Smooth muscle cell (in vitro differentiated cells): Measurements from ENCODE around the gene DACT2. TPM values are rescaled to one million over a fixed set of nuclear protein-coding genes. Genes with fewer than 3 reads are reported as not detected.
"Not testable (repeated sequence)": the region's sequence is repeated elsewhere in the genome, so short reads cannot be mapped to it uniquely, and the experiment has no call there.

ENCODE experiments used
- DNase-seq: peaks from one replicate; lab custom pipeline; 2025; ENCODE audit not compliant: unreplicated experiment; lab: John Stamatoyannopoulos, UW
- H2AFZ ChIP-seq: fragments of 200-600 bp; sonication (generic); 2 replicates; pipeline ENCODE4 v1.6.0; 2016; ENCODE audit warnings: antibody characterized with exemption, low read depth, mild to moderate bottlenecking
- H3F3A ChIP-seq: fragments of 200-600 bp; sonication (generic); 2 replicates; pipeline ENCODE4 v1.6.0; 2017; ENCODE audit warnings: antibody characterized with exemption, low read depth
- H3K27ac ChIP-seq: fragments of 200-600 bp; sonication (generic); 2 replicates; pipeline ENCODE4 v1.5.1; 2016; ENCODE audit warnings: low read depth, mild to moderate bottlenecking
- H3K27me3 ChIP-seq: fragments of 200-600 bp; sonication (generic); 2 replicates; pipeline ENCODE4 v1.6.1; 2016; ENCODE audit warnings: low read depth, mild to moderate bottlenecking
- H3K36me3 ChIP-seq: fragments of 200-600 bp; sonication (generic); 2 replicates; pipeline ENCODE4 v1.5.1; 2016; ENCODE audit warnings: low read depth
- H3K4me1 ChIP-seq: fragments of 200-600 bp; sonication (generic); 2 replicates; pipeline ENCODE4 v1.5.1; 2016; ENCODE audit warnings: low read depth
- H3K4me2 ChIP-seq: fragments of 200-600 bp; sonication (generic); 2 replicates; pipeline ENCODE4 v1.6.0; 2016; ENCODE audit warnings: mild to moderate bottlenecking
- H3K4me3 ChIP-seq: fragments of 200-600 bp; sonication (generic); 2 replicates; pipeline ENCODE4 v1.5.1; 2016; ENCODE audit warnings: mild to moderate bottlenecking
- H3K79me2 ChIP-seq: fragments of 200-600 bp; sonication (generic); 2 replicates; pipeline ENCODE4 v1.6.0; 2016; ENCODE audit warnings: low read depth, mild to moderate bottlenecking
- H3K9ac ChIP-seq: fragments of 200-600 bp; sonication (generic); 2 replicates; pipeline ENCODE4 v1.6.0; 2016; ENCODE audit warnings: low read depth
- H3K9me3 ChIP-seq: fragments of 200-600 bp; sonication (generic); replicated peaks from 2 replicates; pipeline ENCODE4 v1.5.1; 2016; ENCODE audit warnings: low read depth
- H4K20me1 ChIP-seq: fragments of 200-600 bp; sonication (generic); 2 replicates; pipeline ENCODE4 v1.6.0; 2016; ENCODE audit warnings: low read depth
- WGBS: methylation state at CpG from one replicate; pipeline ENCODE4 v1.1.7; 2016; ENCODE audit warnings: low lambda C conversion rate; 5-methylcytosine and 5-hydroxymethylcytosine counted together
- polyA plus RNA-seq: library from polyadenylated mRNA; unstranded; fragments of >200 nt; fragmentation: Nextera tagmentation; extraction: Ambion mirVana; gene quantifications from 2 replicates; pipeline ENCODE4 v1.2.1, GENCODE V29; 2016
- total RNA-seq: library from RNA; depleted of rRNA; stranded (reverse); fragments of >200 nt; gene quantifications from 2 replicates; pipeline ENCODE4 v1.2.3, GENCODE V29; 2014
- TF ChIP-seq, protein P1 (sequence below): fragments of 200-600 bp; sonication (generic); IDR thresholded peaks from 2 replicates; pipeline ENCODE4 v1.5.1; 2017; ENCODE audit warnings: borderline replicate concordance, mild to moderate bottlenecking, antibody characterized with exemption; ENCODE audit not compliant: insufficient read depth, poor library complexity, severe bottlenecking

Gene DACT2
- total and polyA plus RNA-seq, 2 experiments from 2014 or later = 0.06 to 0.18 TPM

GRCh38 chr6:168286771-168287446 is 32.7 kb downstream of the DACT2 start:
- H3F3A ChIP-seq, H2AFZ ChIP-seq, H3K4me3 ChIP-seq, H3K4me1 ChIP-seq, H3K9me3 ChIP-seq, H3K27me3 ChIP-seq, H3K4me2 ChIP-seq, H3K27ac ChIP-seq, H3K36me3 ChIP-seq, DNase-seq, H3K79me2 ChIP-seq, H4K20me1 ChIP-seq, H3K9ac ChIP-seq: not testable (repeated sequence)
- 70% methylated on average over 8 of the region's 9 CpGs for WGBS

- WGBS = 63% methylated on average over 12 of the region's 12 CpGs
- Histone ChIP-seq H3K4me3 (no peak overlapping the region), H3K9me3 (no peaks in the 10 kb centered on the region)
These were observed 33.5 kb downstream of the DACT2 start for GRCh38 chr6:168286116-168286515.

GRCh38 chr6:168285456-168285855 is 34.1 kb downstream of the DACT2 start:
- H3K36me3 ChIP-seq = no peaks in the 10 kb centered on the region
- H2AFZ ChIP-seq = no peak overlapping the region
- WGBS = 95% methylated on average over 21 of the region's 21 CpGs
- H3K9me3 ChIP-seq = no peaks in the 10 kb centered on the region
- TF ChIP-seq, protein P1, sequence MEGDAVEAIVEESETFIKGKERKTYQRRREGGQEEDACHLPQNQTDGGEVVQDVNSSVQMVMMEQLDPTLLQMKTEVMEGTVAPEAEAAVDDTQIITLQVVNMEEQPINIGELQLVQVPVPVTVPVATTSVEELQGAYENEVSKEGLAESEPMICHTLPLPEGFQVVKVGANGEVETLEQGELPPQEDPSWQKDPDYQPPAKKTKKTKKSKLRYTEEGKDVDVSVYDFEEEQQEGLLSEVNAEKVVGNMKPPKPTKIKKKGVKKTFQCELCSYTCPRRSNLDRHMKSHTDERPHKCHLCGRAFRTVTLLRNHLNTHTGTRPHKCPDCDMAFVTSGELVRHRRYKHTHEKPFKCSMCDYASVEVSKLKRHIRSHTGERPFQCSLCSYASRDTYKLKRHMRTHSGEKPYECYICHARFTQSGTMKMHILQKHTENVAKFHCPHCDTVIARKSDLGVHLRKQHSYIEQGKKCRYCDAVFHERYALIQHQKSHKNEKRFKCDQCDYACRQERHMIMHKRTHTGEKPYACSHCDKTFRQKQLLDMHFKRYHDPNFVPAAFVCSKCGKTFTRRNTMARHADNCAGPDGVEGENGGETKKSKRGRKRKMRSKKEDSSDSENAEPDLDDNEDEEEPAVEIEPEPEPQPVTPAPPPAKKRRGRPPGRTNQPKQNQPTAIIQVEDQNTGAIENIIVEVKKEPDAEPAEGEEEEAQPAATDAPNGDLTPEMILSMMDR = no peak
- H3K4me3 ChIP-seq = no peak overlapping the region
- no peaks in the 10 kb centered on the region for H3F3A ChIP-seq
- H3K27me3 ChIP-seq = peaks cover 16% of the 10 kb centered on the region
- H3K4me1 ChIP-seq = no peaks in the 10 kb centered on the region
- no peak for DNase-seq
- H3K79me2 ChIP-seq = no peaks in the 10 kb centered on the region
- no peak overlapping the region for H3K27ac ChIP-seq
- H4K20me1 ChIP-seq = no peaks in the 10 kb centered on the region
- H3K9ac ChIP-seq = no peak overlapping the region
- no peak overlapping the region for H3K4me2 ChIP-seq

More at GRCh38 chr6:168286116-168286515, 33.5 kb downstream of the DACT2 start:
- Histone ChIP-seq H3K4me1 (no peaks in the 10 kb centered on the region), H3K9ac (no peak overlapping the region), H3K27me3 (peaks cover 11% of the 10 kb centered on the region), H3F3A (no peaks in the 10 kb centered on the region), H3K79me2 (no peaks in the 10 kb centered on the region), H3K36me3 (no peaks in the 10 kb centered on the region), H3K27ac (no peak overlapping the region), H2AFZ (no peak overlapping the region), H3K4me2 (no peak overlapping the region), H4K20me1 (no peaks in the 10 kb centered on the region)
- TF ChIP-seq, protein P1 = no peak
- DNase-seq = no peak

DNA sequence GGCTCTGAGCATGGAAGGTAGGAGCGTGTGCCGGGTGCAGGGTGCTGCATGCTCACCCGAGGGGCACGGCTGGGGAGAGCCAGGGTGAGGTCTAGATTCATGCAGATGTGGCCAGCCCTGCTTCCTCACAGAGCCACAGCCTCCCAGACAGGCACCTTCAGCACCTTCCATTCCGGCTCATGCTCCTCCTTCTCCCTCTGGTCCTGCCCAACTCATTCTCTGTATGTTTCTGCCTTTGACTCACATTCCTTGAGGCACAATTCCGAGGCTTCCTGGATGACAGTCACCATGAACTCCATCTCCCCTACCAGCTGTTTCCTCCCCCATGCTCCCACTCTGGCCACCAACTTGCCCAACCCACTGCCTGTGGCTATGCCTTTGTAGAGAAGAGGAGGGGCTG is 35.4 kb downstream of the DACT2 start:
- no peaks in the 10 kb centered on the region for H3F3A ChIP-seq
- H4K20me1 ChIP-seq = no peaks in the 10 kb centered on the region
- no peak overlapping the region for H3K9ac ChIP-seq
- H3K4me3 ChIP-seq = no peak overlapping the region
- H2AFZ ChIP-seq = no peak overlapping the region
- H3K36me3 ChIP-seq = no peaks in the 10 kb centered on the region
- H3K27me3 ChIP-seq = peaks cover 16% of the 10 kb centered on the region
- H3K4me2 ChIP-seq = no peak overlapping the region
- 69% methylated on average over 4 of the region's 6 CpGs for WGBS
- no peaks in the 10 kb centered on the region for H3K4me1 ChIP-seq
- no peak overlapping the region for H3K27ac ChIP-seq
- DNase-seq = no peak
- TF ChIP-seq, protein P1 = no peak
- no peaks in the 10 kb centered on the region for H3K9me3 ChIP-seq
- no peaks in the 10 kb centered on the region for H3K79me2 ChIP-seq
